ENCODE data around the gene AACS.

Gene AACS

DNA sequence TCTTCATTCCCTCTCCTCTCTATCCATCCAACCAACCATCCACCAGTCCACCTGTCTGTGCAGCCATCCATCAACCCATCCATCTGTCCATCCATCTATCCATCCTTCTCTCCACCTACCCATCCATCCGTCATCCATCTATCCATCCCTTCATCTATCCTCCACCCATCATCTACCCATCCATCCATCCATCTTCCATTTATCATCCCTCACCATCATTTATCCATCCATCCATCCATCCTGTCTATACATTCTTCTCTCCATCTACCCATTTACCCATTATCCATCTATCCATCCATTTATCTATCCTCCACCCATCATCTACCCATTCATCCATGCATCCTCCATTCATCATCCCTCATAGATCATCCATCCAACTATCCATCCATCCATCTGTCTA is 24.4 kb downstream of the AACS start:
- Histone ChIP-seq H4K20me1 (ENCODE audit: control insufficient read depth, insufficient read depth, low read depth, low read length) (no peaks in the 10 kb centered on the region), H3K4me2 (ENCODE audit: low read length) (no peak overlapping the region)

DNA sequence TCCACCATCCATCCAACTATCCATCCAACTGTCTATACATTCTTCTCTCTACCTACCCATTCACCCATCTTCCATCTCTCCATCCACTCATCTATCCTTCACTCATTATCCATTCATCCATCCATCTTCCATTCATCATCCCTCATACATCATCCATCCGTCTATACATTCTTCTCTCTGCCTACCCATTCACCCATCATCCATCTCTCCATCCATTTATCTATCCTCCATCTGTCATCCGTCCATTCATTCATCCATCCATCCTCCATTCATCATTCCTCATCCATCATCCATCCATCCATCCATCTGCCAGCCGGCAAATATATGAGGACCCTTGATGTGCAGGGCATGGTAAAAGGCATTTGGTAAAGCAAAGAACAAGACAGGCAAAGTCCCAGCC is 25.2 kb downstream of the AACS start:
- H3F3A ChIP-seq (ENCODE audit: control insufficient read depth, insufficient read depth) = no peaks in the 10 kb centered on the region
- H3K4me2 ChIP-seq (ENCODE audit: low read length) = no peak overlapping the region
- no peaks in the 10 kb centered on the region for H3K9me3 ChIP-seq (ENCODE audit: control insufficient read depth, insufficient read depth, low read length)
- H3K36me3 ChIP-seq (ENCODE audit: control insufficient read depth, low read length) = peaks cover 27% of the 10 kb centered on the region
- no peaks in the 10 kb centered on the region for H4K20me1 ChIP-seq (ENCODE audit: control insufficient read depth, insufficient read depth, low read depth, low read length)
- no peaks in the 10 kb centered on the region for H3K27me3 ChIP-seq (ENCODE audit: control insufficient read depth, low read length)
- H3K4me1 ChIP-seq (ENCODE audit: control insufficient read depth, low read length) = no peaks in the 10 kb centered on the region
- no peak overlapping the region for H3K27ac ChIP-seq (ENCODE audit: low read depth, low read length)
- no peak for TF ChIP-seq EZH2phosphoT487 (IDR thresholded peaks at IDR 0.05; ENCODE audit: borderline replicate concordance, low read length)
- TF ChIP-seq, protein P1, sequence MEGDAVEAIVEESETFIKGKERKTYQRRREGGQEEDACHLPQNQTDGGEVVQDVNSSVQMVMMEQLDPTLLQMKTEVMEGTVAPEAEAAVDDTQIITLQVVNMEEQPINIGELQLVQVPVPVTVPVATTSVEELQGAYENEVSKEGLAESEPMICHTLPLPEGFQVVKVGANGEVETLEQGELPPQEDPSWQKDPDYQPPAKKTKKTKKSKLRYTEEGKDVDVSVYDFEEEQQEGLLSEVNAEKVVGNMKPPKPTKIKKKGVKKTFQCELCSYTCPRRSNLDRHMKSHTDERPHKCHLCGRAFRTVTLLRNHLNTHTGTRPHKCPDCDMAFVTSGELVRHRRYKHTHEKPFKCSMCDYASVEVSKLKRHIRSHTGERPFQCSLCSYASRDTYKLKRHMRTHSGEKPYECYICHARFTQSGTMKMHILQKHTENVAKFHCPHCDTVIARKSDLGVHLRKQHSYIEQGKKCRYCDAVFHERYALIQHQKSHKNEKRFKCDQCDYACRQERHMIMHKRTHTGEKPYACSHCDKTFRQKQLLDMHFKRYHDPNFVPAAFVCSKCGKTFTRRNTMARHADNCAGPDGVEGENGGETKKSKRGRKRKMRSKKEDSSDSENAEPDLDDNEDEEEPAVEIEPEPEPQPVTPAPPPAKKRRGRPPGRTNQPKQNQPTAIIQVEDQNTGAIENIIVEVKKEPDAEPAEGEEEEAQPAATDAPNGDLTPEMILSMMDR (IDR thresholded peaks at IDR 0.05; ENCODE audit: low read depth, low read length, poor library complexity, severe bottlenecking) = no peak
- H3K79me2 ChIP-seq (ENCODE audit: control insufficient read depth, low read length) = no peaks in the 10 kb centered on the region
- H3K4me3 ChIP-seq (ENCODE audit: low read length) = no peak overlapping the region
- H3K9me2 ChIP-seq (replicated peaks; ENCODE audit: control insufficient read depth, low read length) = no peaks in the 10 kb centered on the region

More for the DNA sequence above, 24.4 kb downstream of the AACS start:
- peaks cover 32% of the 10 kb centered on the region for H3K36me3 ChIP-seq (ENCODE audit: control insufficient read depth, low read length)
- H3K4me1 ChIP-seq (ENCODE audit: control insufficient read depth, low read length) = no peaks in the 10 kb centered on the region
- H3K27ac ChIP-seq (ENCODE audit: low read depth, low read length) = no peak overlapping the region
- H3F3A ChIP-seq (ENCODE audit: control insufficient read depth, insufficient read depth) = no peaks in the 10 kb centered on the region
- H3K27me3 ChIP-seq (ENCODE audit: control insufficient read depth, low read length) = no peaks in the 10 kb centered on the region
- H3K9me3 ChIP-seq (ENCODE audit: control insufficient read depth, insufficient read depth, low read length) = no peaks in the 10 kb centered on the region
- no peak overlapping the region for H3K4me3 ChIP-seq (ENCODE audit: low read length)
- TF ChIP-seq, protein P1 (IDR thresholded peaks at IDR 0.05; ENCODE audit: low read depth, low read length, poor library complexity, severe bottlenecking) = no peak
- TF ChIP-seq EZH2phosphoT487 (IDR thresholded peaks at IDR 0.05; ENCODE audit: borderline replicate concordance, low read length) = no peak
- H3K79me2 ChIP-seq (ENCODE audit: control insufficient read depth, low read length) = no peaks in the 10 kb centered on the region
- no peaks in the 10 kb centered on the region for H3K9me2 ChIP-seq (replicated peaks; ENCODE audit: control insufficient read depth, low read length)

GRCh38 chr12:125091401-125091800 is 26.2 kb downstream of the AACS start:
- TF ChIP-seq, protein P1 (IDR thresholded peaks at IDR 0.05; ENCODE audit: low read depth, low read length, poor library complexity, severe bottlenecking) = no peak
- no peak for TF ChIP-seq EZH2phosphoT487 (IDR thresholded peaks at IDR 0.05; ENCODE audit: borderline replicate concordance, low read length)
- H3K4me3 ChIP-seq (ENCODE audit: low read length) = no peak overlapping the region
- peaks cover 22% of the 10 kb centered on the region for H3K36me3 ChIP-seq (ENCODE audit: control insufficient read depth, low read length)
- H4K20me1 ChIP-seq (ENCODE audit: control insufficient read depth, insufficient read depth, low read depth, low read length) = no peaks in the 10 kb centered on the region
- H3K79me2 ChIP-seq (ENCODE audit: control insufficient read depth, low read length) = no peaks in the 10 kb centered on the region
- no peak overlapping the region for H3K4me2 ChIP-seq (ENCODE audit: low read length)
- no peaks in the 10 kb centered on the region for H3K9me2 ChIP-seq (replicated peaks; ENCODE audit: control insufficient read depth, low read length)
- no peak overlapping the region for H3K27ac ChIP-seq (ENCODE audit: low read depth, low read length)
- H3K4me1 ChIP-seq (ENCODE audit: control insufficient read depth, low read length) = no peaks in the 10 kb centered on the region
- no peaks in the 10 kb centered on the region for H3F3A ChIP-seq (ENCODE audit: control insufficient read depth, insufficient read depth)
- no peaks in the 10 kb centered on the region for H3K9me3 ChIP-seq (ENCODE audit: control insufficient read depth, insufficient read depth, low read length)
- H3K27me3 ChIP-seq (ENCODE audit: control insufficient read depth, low read length) = no peaks in the 10 kb centered on the region

All from DOHH2 (cell line).